ENCODE results near the gene CFAP90.

- TF ChIP-seq CTCF (IDR thresholded peaks at IDR 0.05; ENCODE audit: insufficient read depth, low read length, poor library complexity, severe bottlenecking) (no peak), EZH2phosphoT487 (conservative IDR thresholded peaks at IDR 0.05; ENCODE audit: low read length) (no peak)
Measured at GRCh38 chr5:7852988-7853387, 2.1 kb upstream of the CFAP90 start.
